ENCODE data around the gene CBLN3. TPM values are rescaled to one million over a fixed set of nuclear protein-coding genes. Genes with fewer than 3 reads are reported as not detected.
A peak's percentile ranks its signal among the peaks of the same experiment; 100 is the strongest.

CBLN3 gene
- total RNA-seq, 2 experiments from 2014 or later, result 1.6 to 1.7 TPM

GRCh38 chr14:24430143-24430681, 744 bp upstream of the CBLN3 start:
- Mint-ChIP-seq H3K27me3 (no peaks in the 10 kb centered on the region), H3K27ac (peak overlapping the region; percentile 97), H3K9me3 (no peaks in the 10 kb centered on the region), H3K36me3 (ENCODE audit: low read depth) (peaks cover 42% of the 10 kb centered on the region), H3K4me1 (ENCODE audit: low read depth) (peaks cover 60% of the 10 kb centered on the region), H3K4me3 (peak overlapping the region; percentile 92)
- POLR2A ChIA-PET, result interaction anchor here (0.7 to 10.8 kb wide), 35 partner anchors 11 to 1335 kb away, joined by 3 to 270 read pairs (median 5); partner anchors contain the start of genes ACIN1, ADCY4, C14orf119 and CHMP4A
- peaks cover 37% of the 10 kb centered on the region for H3K36me3 ChIP-seq (ENCODE audit: insufficient read depth, low read length)
- peak overlapping the region; percentile 92 to 94 for H3K27ac ChIP-seq (ENCODE audit: low read depth in 1 of 2, low read length in 2 of 2)
- ATAC-seq (ENCODE audit: poor library complexity) (peak; percentile 42), DNase-seq (peak; percentile 27 to 79 (median 42))
- H3K27me3 ChIP-seq (ENCODE audit: control insufficient read depth in 1 of 2, insufficient read depth in 2 of 2, low read length in 2 of 2), result no peaks in the 10 kb centered on the region
- peak overlapping the region; percentile 80 for H3K4me3 ChIP-seq (ENCODE audit: low read length)
- H3K4me1 ChIP-seq (ENCODE audit: insufficient read depth, low read length), result peaks cover 63% of the 10 kb centered on the region
- TF ChIP-seq CTCF (IDR thresholded peaks at IDR 0.05), result no peak
- intact Hi-C loops (cut with DNase I, micrococcal nuclease), result loop anchor here (1.0 to 10.0 kb wide), 4 partner anchors 188 to 315 kb away; partner anchors contain the start of genes CHMP4A (in 1 of the 2), DCAF11 (in 1 of the 2), MDP1 (in 1 of the 2) and NRL (in 1 of the 2)
- no peaks in the 10 kb centered on the region for H3K9me3 ChIP-seq (ENCODE audit: control insufficient read depth in 1 of 2, insufficient read depth in 1 of 2, low read length in 2 of 2)
- CTCF ChIA-PET, result interaction anchor here (0.7 to 3.3 kb wide), 10 partner anchors 11 to 1127 kb away, joined by 3 to 89 read pairs (median 6); partner anchors contain the start of genes ADCY4, LTB4R, LTB4R2 and RABGGTA

- no peaks in the 10 kb centered on the region for H3K27me3 Mint-ChIP-seq
- H3K9me3 Mint-ChIP-seq, result no peaks in the 10 kb centered on the region
- peaks cover 53% of the 10 kb centered on the region for H3K4me1 Mint-ChIP-seq (ENCODE audit: low read depth)
- POLR2A ChIA-PET, result interaction anchor here (0.6 to 10.8 kb wide), 8 partner anchors 10 to 186 kb away, joined by 3 to 270 read pairs (median 20); partner anchors contain the start of genes ADCY4, CIDEB, LTB4R and LTB4R2
- H3K36me3 Mint-ChIP-seq (ENCODE audit: low read depth), result peaks cover 29% of the 10 kb centered on the region
- H3K27ac Mint-ChIP-seq, result peak overlapping the region; percentile 97
- intact Hi-C loops (cut with DNase I, micrococcal nuclease), result loop anchor here in 1 of 2 experiments (1.0 kb wide), 1 partner anchor 13 kb away; the partner anchor contains the start of gene SDR39U1
- H3K4me1 ChIP-seq (ENCODE audit: insufficient read depth, low read length), result peaks cover 67% of the 10 kb centered on the region
- H3K27me3 ChIP-seq (ENCODE audit: control insufficient read depth in 1 of 2, insufficient read depth in 2 of 2, low read length in 2 of 2), result no peaks in the 10 kb centered on the region
- DNase-seq (no peak), ATAC-seq (ENCODE audit: poor library complexity) (no peak)
- H3K27ac ChIP-seq (ENCODE audit: low read depth in 1 of 2, low read length in 2 of 2), result peak overlapping the region; percentile 87 to 92
- no peak for TF ChIP-seq CTCF (IDR thresholded peaks at IDR 0.05)
- H3K4me3 ChIP-seq (ENCODE audit: low read length), result peak overlapping the region; percentile 80
- peak overlapping the region; percentile 94 for H3K4me3 Mint-ChIP-seq
- CTCF ChIA-PET, result no interaction called here
- peaks cover 26% of the 10 kb centered on the region for H3K36me3 ChIP-seq (ENCODE audit: insufficient read depth, low read length)
- no peaks in the 10 kb centered on the region for H3K9me3 ChIP-seq (ENCODE audit: control insufficient read depth in 1 of 2, insufficient read depth in 1 of 2, low read length in 2 of 2)
These were observed 657 bp downstream of the CBLN3 start for GRCh38 chr14:24428628-24429394.
